Measurements from ENCODE around the gene BPGM.

DNA sequence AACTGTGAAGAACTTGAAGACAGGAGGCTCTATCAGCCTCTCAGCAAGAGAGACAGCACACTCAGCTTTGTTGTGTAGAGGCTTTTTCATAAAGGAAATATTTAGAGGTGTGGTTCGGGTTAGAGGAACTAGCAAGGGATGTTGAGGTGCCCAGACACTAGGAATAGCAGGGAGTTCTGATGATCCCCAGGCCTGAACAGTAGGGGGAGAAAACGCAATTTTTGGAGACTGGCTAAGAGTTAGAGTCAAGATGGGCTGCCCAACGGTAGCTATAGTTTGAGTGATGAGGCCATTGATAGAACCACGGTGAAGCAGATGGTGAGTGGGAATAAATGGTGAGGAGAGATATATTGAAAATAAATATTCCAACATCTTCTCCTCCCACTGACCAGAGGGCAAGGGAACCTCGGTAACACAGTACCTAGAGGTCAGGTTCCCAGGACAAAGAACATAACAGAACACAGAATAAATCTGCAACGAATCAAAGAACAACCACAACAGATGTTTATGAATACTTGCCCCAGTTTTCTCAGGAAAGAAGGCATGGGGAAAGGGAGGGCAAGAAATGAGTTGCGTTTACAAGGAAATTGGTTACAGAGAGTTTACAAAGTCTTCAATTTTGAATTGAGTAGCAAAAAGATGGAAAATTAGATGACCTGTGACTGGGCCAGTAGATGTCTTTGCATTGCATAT is 24.2 kb upstream of the BPGM start:
- TF ChIP-seq, protein P1, sequence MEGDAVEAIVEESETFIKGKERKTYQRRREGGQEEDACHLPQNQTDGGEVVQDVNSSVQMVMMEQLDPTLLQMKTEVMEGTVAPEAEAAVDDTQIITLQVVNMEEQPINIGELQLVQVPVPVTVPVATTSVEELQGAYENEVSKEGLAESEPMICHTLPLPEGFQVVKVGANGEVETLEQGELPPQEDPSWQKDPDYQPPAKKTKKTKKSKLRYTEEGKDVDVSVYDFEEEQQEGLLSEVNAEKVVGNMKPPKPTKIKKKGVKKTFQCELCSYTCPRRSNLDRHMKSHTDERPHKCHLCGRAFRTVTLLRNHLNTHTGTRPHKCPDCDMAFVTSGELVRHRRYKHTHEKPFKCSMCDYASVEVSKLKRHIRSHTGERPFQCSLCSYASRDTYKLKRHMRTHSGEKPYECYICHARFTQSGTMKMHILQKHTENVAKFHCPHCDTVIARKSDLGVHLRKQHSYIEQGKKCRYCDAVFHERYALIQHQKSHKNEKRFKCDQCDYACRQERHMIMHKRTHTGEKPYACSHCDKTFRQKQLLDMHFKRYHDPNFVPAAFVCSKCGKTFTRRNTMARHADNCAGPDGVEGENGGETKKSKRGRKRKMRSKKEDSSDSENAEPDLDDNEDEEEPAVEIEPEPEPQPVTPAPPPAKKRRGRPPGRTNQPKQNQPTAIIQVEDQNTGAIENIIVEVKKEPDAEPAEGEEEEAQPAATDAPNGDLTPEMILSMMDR (IDR thresholded peaks at IDR 0.05) = no peak
- no peak for TF ChIP-seq EZH2 (IDR thresholded peaks at IDR 0.05; ENCODE audit: borderline replicate concordance, insufficient read depth, low read depth, low read length, poor library complexity, severe bottlenecking)
